ENCODE results near the gene CHEK1. TPM values are rescaled to one million over a fixed set of nuclear protein-coding genes. Genes with fewer than 3 reads are reported as not detected.

Gene CHEK1
- total and polyA plus RNA-seq, 7 experiments from 2014 or later, result 1.2 to 62.6 (median 2.7) TPM

GRCh38 chr11:125663910-125664309 is 38.9 kb downstream of the CHEK1 start:
- Mint-ChIP-seq H3K27me3 (no peaks in the 10 kb centered on the region), H3K4me1 (peaks cover 0 to 18% (median 0%) of the 10 kb centered on the region in 7 donors), H3K36me3 (peaks cover 9 to 47% (median 12%) of the 10 kb centered on the region in 5 donors), H3K9me3 (peaks cover 0 to 19% (median 10%) of the 10 kb centered on the region in 11 donors), H3K27ac (peak overlapping the region in 1 of 9 donors; percentile 1), H3K4me3 (no peak overlapping the region)
- ChIA-PET POLR2A (interaction anchor here (0.6 kb wide), 1 partner anchor 98 kb away, joined by 3 read pairs; no protein-coding TSS in a partner anchor), CTCF (no interaction called here)
- intact Hi-C loops (cut with micrococcal nuclease), result no loop called here
- H3K4me1 ChIP-seq (ENCODE audit: control insufficient read depth in 2 of 2, insufficient read depth in 2 of 2, low read length in 2 of 2), result no peaks in the 10 kb centered on the region
- no peak overlapping the region for H3K4me3 ChIP-seq (ENCODE audit: low read length)
- ATAC-seq, result no peak
- H3K27me3 ChIP-seq (ENCODE audit: control insufficient read depth in 2 of 2, insufficient read depth in 2 of 2, low read length in 2 of 2), result no peaks in the 10 kb centered on the region
- no peaks in the 10 kb centered on the region for H3K9me3 ChIP-seq (ENCODE audit: control insufficient read depth in 2 of 3, low read length in 3 of 3)
- no peaks in the 10 kb centered on the region for H3K36me3 ChIP-seq (ENCODE audit: control insufficient read depth in 2 of 3, insufficient read depth in 3 of 3, low read length in 3 of 3)
- DNase-seq, result no peak
- no peak overlapping the region for H3K27ac ChIP-seq (ENCODE audit: low read depth, low read length)

GRCh38 chr11:125667151-125667550 is 42.2 kb downstream of the CHEK1 start:
- H3K9me3 Mint-ChIP-seq, result peaks cover 0 to 19% (median 10%) of the 10 kb centered on the region in 11 donors
- CTCF ChIA-PET, result no interaction called here

DNA sequence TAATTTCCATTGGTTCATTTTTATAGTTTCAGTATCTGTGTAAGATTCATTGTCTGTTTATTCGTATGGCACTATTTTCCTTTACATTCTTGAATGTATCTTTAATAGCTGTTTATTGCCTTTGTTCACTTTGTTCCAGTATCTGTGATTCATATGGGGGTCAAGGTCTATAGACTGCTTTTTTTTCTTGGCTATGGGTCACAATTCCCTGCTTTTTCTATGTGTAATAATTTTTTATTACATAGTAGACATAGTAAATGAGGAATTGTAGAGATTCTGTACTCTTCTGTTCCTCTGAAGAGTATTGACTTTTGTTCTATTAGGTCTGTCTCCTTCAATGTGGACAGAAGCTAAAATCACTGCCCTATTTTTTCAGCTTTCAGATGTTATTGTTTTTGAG is 45.2 kb downstream of the CHEK1 start:
- ChIA-PET POLR2A (no interaction called here), CTCF (interaction anchor here (1.0 kb wide), 1 partner anchor 10 kb away, joined by 3 read pairs; the partner anchor contains the start of gene ACRV1)
- Histone ChIP-seq H3K9me3 (ENCODE audit: control insufficient read depth in 2 of 3, low read length in 3 of 3) (no peaks in the 10 kb centered on the region), H3K27ac (ENCODE audit: low read depth, low read length) (no peak overlapping the region), H3K36me3 (ENCODE audit: control insufficient read depth in 2 of 3, insufficient read depth in 3 of 3, low read length in 3 of 3) (no peaks in the 10 kb centered on the region), H3K4me3 (ENCODE audit: low read length) (no peak overlapping the region), H3K27me3 (ENCODE audit: control insufficient read depth in 2 of 2, insufficient read depth in 2 of 2, low read length in 2 of 2) (no peaks in the 10 kb centered on the region), H3K4me1 (ENCODE audit: control insufficient read depth in 2 of 2, insufficient read depth in 2 of 2, low read length in 2 of 2) (no peaks in the 10 kb centered on the region)
- Mint-ChIP-seq H3K27ac (peak overlapping the region in 1 of 9 donors; percentile 13), H3K9me3 (peaks cover 0 to 17% (median 10%) of the 10 kb centered on the region in 11 donors), H3K27me3 (no peaks in the 10 kb centered on the region), H3K36me3 (peaks cover 9 to 26% (median 12%) of the 10 kb centered on the region in 5 donors), H3K4me3 (no peak overlapping the region), H3K4me1 (peaks cover 0 to 10% (median 0%) of the 10 kb centered on the region in 7 donors)
- intact Hi-C loops (cut with micrococcal nuclease), result no loop called here
- ATAC-seq (no peak), DNase-seq (no peak)

More at GRCh38 chr11:125667151-125667550, 42.2 kb downstream of the CHEK1 start:
- H3K27me3 ChIP-seq (ENCODE audit: control insufficient read depth in 2 of 2, insufficient read depth in 2 of 2, low read length in 2 of 2), result no peaks in the 10 kb centered on the region
- Mint-ChIP-seq H3K4me1 (peaks cover 0 to 23% (median 0%) of the 10 kb centered on the region in 7 donors), H3K27me3 (no peaks in the 10 kb centered on the region), H3K27ac (no peak overlapping the region), H3K4me3 (no peak overlapping the region), H3K36me3 (peaks cover 9 to 44% (median 12%) of the 10 kb centered on the region in 5 donors)
- H3K4me3 ChIP-seq (ENCODE audit: low read length), result no peak overlapping the region
- no peaks in the 10 kb centered on the region for H3K36me3 ChIP-seq (ENCODE audit: control insufficient read depth in 2 of 3, insufficient read depth in 3 of 3, low read length in 3 of 3)
- ATAC-seq (no peak), DNase-seq (no peak)
- POLR2A ChIA-PET, result no interaction called here
- no peak overlapping the region for H3K27ac ChIP-seq (ENCODE audit: low read depth, low read length)
- intact Hi-C loops (cut with micrococcal nuclease), result no loop called here
- H3K9me3 ChIP-seq (ENCODE audit: control insufficient read depth in 2 of 3, low read length in 3 of 3), result no peaks in the 10 kb centered on the region
- no peaks in the 10 kb centered on the region for H3K4me1 ChIP-seq (ENCODE audit: control insufficient read depth in 2 of 2, insufficient read depth in 2 of 2, low read length in 2 of 2)

DNA sequence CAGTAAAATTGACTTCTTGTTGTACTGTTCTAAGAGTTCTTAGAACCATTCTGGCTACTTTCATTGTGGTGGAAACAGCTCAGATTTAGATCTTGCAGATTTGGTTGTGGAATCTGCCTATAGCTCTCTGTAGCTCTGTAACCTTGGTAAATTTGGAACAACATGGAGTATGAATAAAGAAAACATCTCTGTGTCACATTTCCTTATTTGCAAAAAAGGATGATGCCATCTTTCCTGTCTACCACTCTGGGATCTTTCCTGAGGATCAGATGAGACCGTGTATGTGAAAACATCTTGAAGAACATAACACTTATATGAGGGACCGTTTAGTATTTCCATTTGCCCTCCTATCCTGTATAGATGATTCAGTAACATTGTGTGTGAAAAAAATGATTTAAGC is 46.6 kb downstream of the CHEK1 start:
- intact Hi-C loops (cut with micrococcal nuclease), result no loop called here
- H3K4me1 Mint-ChIP-seq, result peaks cover 0 to 6% (median 0%) of the 10 kb centered on the region in 7 donors
- Histone ChIP-seq H3K9me3 (ENCODE audit: control insufficient read depth in 2 of 3, low read length in 3 of 3) (no peaks in the 10 kb centered on the region), H3K4me3 (ENCODE audit: low read length) (no peak overlapping the region), H3K4me1 (ENCODE audit: control insufficient read depth in 2 of 2, insufficient read depth in 2 of 2, low read length in 2 of 2) (no peaks in the 10 kb centered on the region), H3K36me3 (ENCODE audit: control insufficient read depth in 2 of 3, insufficient read depth in 3 of 3, low read length in 3 of 3) (no peaks in the 10 kb centered on the region), H3K27me3 (ENCODE audit: control insufficient read depth in 2 of 2, insufficient read depth in 2 of 2, low read length in 2 of 2) (no peaks in the 10 kb centered on the region), H3K27ac (ENCODE audit: low read depth, low read length) (no peak overlapping the region)
- H3K36me3 Mint-ChIP-seq, result peaks cover 5 to 18% (median 8%) of the 10 kb centered on the region in 5 donors
- no peak overlapping the region for H3K27ac Mint-ChIP-seq
- ATAC-seq, result no peak
- CTCF ChIA-PET, result no interaction called here
- no peaks in the 10 kb centered on the region for H3K27me3 Mint-ChIP-seq
- H3K4me3 Mint-ChIP-seq, result no peak overlapping the region
- no peak for DNase-seq
- POLR2A ChIA-PET, result no interaction called here
- H3K9me3 Mint-ChIP-seq, result peaks cover 0 to 9% (median 5%) of the 10 kb centered on the region in 11 donors

- no peaks in the 10 kb centered on the region for H3K4me1 ChIP-seq (ENCODE audit: control insufficient read depth in 2 of 2, insufficient read depth in 2 of 2, low read length in 2 of 2)
- Mint-ChIP-seq H3K27ac (no peak overlapping the region), H3K36me3 (peaks cover 0 to 14% (median 0%) of the 10 kb centered on the region in 5 donors), H3K27me3 (no peaks in the 10 kb centered on the region), H3K4me3 (no peak overlapping the region), H3K4me1 (peaks cover 0 to 4% (median 0%) of the 10 kb centered on the region in 7 donors), H3K9me3 (no peaks in the 10 kb centered on the region)
- no peak for DNase-seq
- H3K36me3 ChIP-seq (ENCODE audit: control insufficient read depth in 2 of 3, insufficient read depth in 3 of 3, low read length in 3 of 3), result no peaks in the 10 kb centered on the region
- intact Hi-C loops (cut with micrococcal nuclease), result no loop called here
- CTCF ChIA-PET, result no interaction called here
- ATAC-seq, result no peak
- no peaks in the 10 kb centered on the region for H3K27me3 ChIP-seq (ENCODE audit: control insufficient read depth in 2 of 2, insufficient read depth in 2 of 2, low read length in 2 of 2)
- H3K4me3 ChIP-seq (ENCODE audit: low read length), result no peak overlapping the region
- POLR2A ChIA-PET, result no interaction called here
- no peaks in the 10 kb centered on the region for H3K9me3 ChIP-seq (ENCODE audit: control insufficient read depth in 2 of 3, low read length in 3 of 3)
- no peak overlapping the region for H3K27ac ChIP-seq (ENCODE audit: low read depth, low read length)
Measured at GRCh38 chr11:125674210-125674609, 49.2 kb downstream of the CHEK1 start.

- peaks cover 0 to 16% (median 0%) of the 10 kb centered on the region in 5 donors for H3K36me3 Mint-ChIP-seq
- H3K4me1 Mint-ChIP-seq, result peaks cover 0 to 4% (median 0%) of the 10 kb centered on the region in 7 donors
- ChIA-PET CTCF (no interaction called here), POLR2A (no interaction called here)
- no peak overlapping the region for H3K27ac Mint-ChIP-seq
- H3K9me3 Mint-ChIP-seq, result no peaks in the 10 kb centered on the region
- no peaks in the 10 kb centered on the region for H3K27me3 Mint-ChIP-seq
- intact Hi-C loops (cut with micrococcal nuclease), result no loop called here
- no peak overlapping the region for H3K27ac ChIP-seq (ENCODE audit: low read depth, low read length)
- ATAC-seq (no peak), DNase-seq (no peak)
- no peak overlapping the region for H3K4me3 ChIP-seq (ENCODE audit: low read length)
- H3K36me3 ChIP-seq (ENCODE audit: control insufficient read depth in 2 of 3, insufficient read depth in 3 of 3, low read length in 3 of 3), result no peaks in the 10 kb centered on the region
- H3K9me3 ChIP-seq (ENCODE audit: control insufficient read depth in 2 of 3, low read length in 3 of 3), result no peaks in the 10 kb centered on the region
- no peak overlapping the region for H3K4me3 Mint-ChIP-seq
- H3K4me1 ChIP-seq (ENCODE audit: control insufficient read depth in 2 of 2, insufficient read depth in 2 of 2, low read length in 2 of 2), result no peaks in the 10 kb centered on the region
- no peaks in the 10 kb centered on the region for H3K27me3 ChIP-seq (ENCODE audit: control insufficient read depth in 2 of 2, insufficient read depth in 2 of 2, low read length in 2 of 2)
Measured at GRCh38 chr11:125675196-125675595, 50.2 kb downstream of the CHEK1 start.

GRCh38 chr11:125679397-125679796 is 54.4 kb downstream of the CHEK1 start:
- POLR2A ChIA-PET, result interaction anchor here (0.7 kb wide), 1 partner anchor 784 kb away, joined by 3 read pairs; no protein-coding TSS in a partner anchor
- DNase-seq (no peak), ATAC-seq (no peak)
- H3K27ac Mint-ChIP-seq, result no peak overlapping the region
- CTCF ChIA-PET, result no interaction called here
- intact Hi-C loops (cut with micrococcal nuclease), result loop anchor here in 1 of 2 donors (1.0 kb wide), 1 partner anchor 53 kb away; no protein-coding TSS in a partner anchor
- Histone ChIP-seq H3K4me1 (ENCODE audit: control insufficient read depth in 2 of 2, insufficient read depth in 2 of 2, low read length in 2 of 2) (no peaks in the 10 kb centered on the region), H3K36me3 (ENCODE audit: control insufficient read depth in 2 of 3, insufficient read depth in 3 of 3, low read length in 3 of 3) (no peaks in the 10 kb centered on the region), H3K9me3 (ENCODE audit: control insufficient read depth in 2 of 3, low read length in 3 of 3) (no peaks in the 10 kb centered on the region), H3K4me3 (ENCODE audit: low read length) (no peak overlapping the region), H3K27ac (ENCODE audit: low read depth, low read length) (no peak overlapping the region), H3K27me3 (ENCODE audit: control insufficient read depth in 2 of 2, insufficient read depth in 2 of 2, low read length in 2 of 2) (no peaks in the 10 kb centered on the region)
- no peaks in the 10 kb centered on the region for H3K27me3 Mint-ChIP-seq
- no peaks in the 10 kb centered on the region for H3K9me3 Mint-ChIP-seq
- H3K4me1 Mint-ChIP-seq, result no peaks in the 10 kb centered on the region
- H3K36me3 Mint-ChIP-seq, result peaks cover 0 to 12% (median 0%) of the 10 kb centered on the region in 5 donors
- H3K4me3 Mint-ChIP-seq, result no peak overlapping the region
